Measurements from ENCODE around the gene KLHL29.

KLHL29 gene

GRCh38 chr2:23679044-23679443 is 294.1 kb downstream of the KLHL29 start:
- no peak for TF ChIP-seq EZH2 (IDR thresholded peaks at IDR 0.05; ENCODE audit: borderline replicate concordance, low read depth, low read length, severe bottlenecking)
- no peak for TF ChIP-seq CTCF (IDR thresholded peaks at IDR 0.05; ENCODE audit: borderline replicate concordance, extremely low read depth, low read length, poor library complexity, severe bottlenecking)
- ATAC-seq (ENCODE audit: insufficient read depth, low read depth): no peak
- Histone ChIP-seq H3K9me3 (ENCODE audit: insufficient read depth, low read length, severe bottlenecking) (no peaks in the 10 kb centered on the region), H3K79me2 (ENCODE audit: insufficient read depth, low read length) (no peaks in the 10 kb centered on the region), H3K4me2 (ENCODE audit: insufficient read depth, low read length) (no peak overlapping the region), H3K4me3 (ENCODE audit: low read depth in 1 of 2, low read length in 2 of 2) (no peak overlapping the region), H4K20me1 (ENCODE audit: insufficient read depth, low read length) (no peaks in the 10 kb centered on the region; the same call in 1 of the 2 replicates), H3K36me3 (ENCODE audit: insufficient read depth, low read length) (no peaks in the 10 kb centered on the region), H3K27ac (ENCODE audit: low read length) (no peak overlapping the region), H3K27me3 (ENCODE audit: insufficient read depth, low read length, poor library complexity) (no peaks in the 10 kb centered on the region), H2AFZ (ENCODE audit: low read depth, low read length) (no peak overlapping the region), H3K9ac (ENCODE audit: low read depth, low read length) (no peak overlapping the region), H3K4me1 (ENCODE audit: insufficient read depth, low read length) (peaks cover 3% of the 10 kb centered on the region; the same call in 1 of the 2 replicates)
- DNase-seq: no peak

GRCh38 chr2:23680951-23681350 is 296.0 kb downstream of the KLHL29 start:
- DNase-seq (no peak), ATAC-seq (ENCODE audit: insufficient read depth, low read depth) (no peak)
- TF ChIP-seq EZH2 (IDR thresholded peaks at IDR 0.05; ENCODE audit: borderline replicate concordance, low read depth, low read length, severe bottlenecking) (no peak), CTCF (IDR thresholded peaks at IDR 0.05; ENCODE audit: borderline replicate concordance, extremely low read depth, low read length, poor library complexity, severe bottlenecking) (no peak)
- no peak overlapping the region for H2AFZ ChIP-seq (ENCODE audit: low read depth, low read length)
- no peak overlapping the region for H3K27ac ChIP-seq (ENCODE audit: low read length)
- no peaks in the 10 kb centered on the region for H3K9me3 ChIP-seq (ENCODE audit: insufficient read depth, low read length, severe bottlenecking)
- no peaks in the 10 kb centered on the region for H3K36me3 ChIP-seq (ENCODE audit: insufficient read depth, low read length)
- no peaks in the 10 kb centered on the region for H4K20me1 ChIP-seq (ENCODE audit: insufficient read depth, low read length)
- no peak overlapping the region for H3K4me2 ChIP-seq (ENCODE audit: insufficient read depth, low read length)
- H3K27me3 ChIP-seq (ENCODE audit: insufficient read depth, low read length, poor library complexity): no peaks in the 10 kb centered on the region
- no peaks in the 10 kb centered on the region for H3K79me2 ChIP-seq (ENCODE audit: insufficient read depth, low read length)
- H3K4me1 ChIP-seq (ENCODE audit: insufficient read depth, low read length): no peaks in the 10 kb centered on the region
- H3K4me3 ChIP-seq (ENCODE audit: low read depth in 1 of 2, low read length in 2 of 2): no peak overlapping the region
- no peak overlapping the region for H3K9ac ChIP-seq (ENCODE audit: low read depth, low read length)

GRCh38 chr2:23681356-23682140 is 296.6 kb downstream of the KLHL29 start:
- H3K79me2 ChIP-seq (ENCODE audit: insufficient read depth, low read length): no peaks in the 10 kb centered on the region
- H3K4me3 ChIP-seq (ENCODE audit: low read depth in 1 of 2, low read length in 2 of 2): no peak overlapping the region
- H3K27me3 ChIP-seq (ENCODE audit: insufficient read depth, low read length, poor library complexity): no peaks in the 10 kb centered on the region
- H2AFZ ChIP-seq (ENCODE audit: low read depth, low read length): no peak overlapping the region
- ATAC-seq (ENCODE audit: insufficient read depth, low read depth) (no peak), DNase-seq (no peak)
- H3K4me2 ChIP-seq (ENCODE audit: insufficient read depth, low read length): no peak overlapping the region
- no peak overlapping the region for H3K27ac ChIP-seq (ENCODE audit: low read length)
- H4K20me1 ChIP-seq (ENCODE audit: insufficient read depth, low read length): no peaks in the 10 kb centered on the region
- H3K4me1 ChIP-seq (ENCODE audit: insufficient read depth, low read length): no peaks in the 10 kb centered on the region
- H3K9ac ChIP-seq (ENCODE audit: low read depth, low read length): no peak overlapping the region
- no peaks in the 10 kb centered on the region for H3K9me3 ChIP-seq (ENCODE audit: insufficient read depth, low read length, severe bottlenecking)
- TF ChIP-seq EZH2 (IDR thresholded peaks at IDR 0.05; ENCODE audit: borderline replicate concordance, low read depth, low read length, severe bottlenecking): no peak
- no peak for TF ChIP-seq CTCF (IDR thresholded peaks at IDR 0.05; ENCODE audit: borderline replicate concordance, extremely low read depth, low read length, poor library complexity, severe bottlenecking)
- H3K36me3 ChIP-seq (ENCODE audit: insufficient read depth, low read length): no peaks in the 10 kb centered on the region

Data from DND-41 (cell line).